Measurements from ENCODE around the gene PTPRM.

DNA sequence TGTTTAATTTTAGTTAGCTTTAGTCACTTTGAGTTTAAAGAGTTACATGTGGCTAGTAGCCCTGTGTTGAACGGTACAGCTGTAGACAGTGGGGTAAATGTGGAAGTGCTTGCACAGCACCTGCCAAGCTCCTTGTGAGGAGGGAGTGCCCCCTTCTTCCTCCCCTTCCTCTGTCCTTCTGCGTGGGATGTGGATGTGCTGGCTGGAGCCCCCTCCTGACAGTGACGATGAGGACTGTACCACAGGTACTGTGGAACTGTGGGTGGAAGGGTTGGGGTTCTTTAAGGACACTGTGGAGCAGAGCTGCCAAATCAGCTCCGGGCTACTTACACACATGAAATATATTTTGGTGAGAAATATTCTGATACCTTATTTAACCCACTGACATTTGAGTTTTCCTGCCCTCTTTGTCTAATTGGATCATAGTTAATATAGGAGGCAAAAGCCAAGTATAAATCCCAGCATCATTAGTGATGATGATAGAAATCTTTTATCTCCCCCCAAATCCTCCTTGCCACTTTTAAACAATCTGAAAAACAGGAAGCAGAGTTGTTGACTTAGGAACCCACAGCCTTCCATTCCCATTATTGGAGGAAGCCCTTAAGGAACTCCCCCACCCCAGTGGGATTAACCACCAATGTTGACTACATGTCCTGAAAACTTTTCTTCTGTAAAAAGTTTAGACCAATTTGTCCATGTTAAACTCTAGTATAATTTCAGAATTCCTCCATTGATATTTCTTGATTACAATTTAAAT lies 181.3 kb downstream of the PTPRM start:
- TF ChIP-seq POLR2A (IDR thresholded peaks at IDR 0.05; ENCODE audit: low read depth, low read length) (no peak), POLR2AphosphoS5 (IDR thresholded peaks at IDR 0.05; ENCODE audit: low read depth, low read length) (no peak), TAF1 (IDR thresholded peaks at IDR 0.05; ENCODE audit: borderline replicate concordance, low read depth, low read length) (no peak)

Data from GM12892 (cell line).